ENCODE results near the gene STK40. TPM values are rescaled to one million over a fixed set of nuclear protein-coding genes. Genes with fewer than 3 reads are reported as not detected.

The STK40 gene
- total RNA-seq, 1 donor from 2014 or later: 45.0 TPM

DNA sequence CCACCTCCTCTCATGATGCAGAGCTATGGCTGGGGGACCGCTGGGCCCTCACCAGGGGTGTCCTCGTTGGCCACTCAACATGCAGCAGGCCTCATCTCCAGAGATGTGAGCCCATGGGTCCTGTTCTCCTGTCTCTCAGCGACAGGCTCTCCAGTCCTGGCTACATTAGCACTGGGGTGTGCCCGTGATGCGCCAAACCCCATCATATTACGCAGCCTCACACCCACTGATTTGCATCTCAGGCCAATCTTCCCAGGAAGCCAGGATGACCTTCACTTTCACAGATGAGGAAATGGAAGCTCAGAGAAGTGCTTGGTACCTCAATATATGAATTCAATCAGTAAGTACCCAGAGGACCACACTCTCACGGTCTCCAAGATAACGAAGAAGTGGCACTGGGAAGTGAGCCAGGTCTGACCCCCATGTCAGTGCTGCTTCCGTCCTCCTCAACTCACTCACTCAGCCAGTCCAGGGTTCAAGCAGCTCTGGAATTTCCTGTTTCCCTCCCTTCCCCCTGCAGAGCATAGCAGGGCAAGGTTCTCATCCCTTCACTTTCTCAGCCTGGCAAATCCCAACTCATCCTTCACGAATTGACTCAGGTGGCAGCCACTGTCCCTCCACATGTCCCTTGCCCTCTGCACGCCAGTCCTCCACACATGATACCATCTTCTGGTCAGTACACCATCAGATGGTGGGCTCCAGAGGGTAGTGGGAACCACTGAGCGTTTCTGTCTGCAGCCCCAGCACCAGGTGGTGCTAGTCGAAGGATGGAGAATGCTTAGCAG lies 33.4 kb downstream of the STK40 start:
- no peak for DNase-seq (ENCODE audit: extremely low spot score, unreplicated experiment)
- peaks cover 51% of the 10 kb centered on the region for H3K4me1 Mint-ChIP-seq (ENCODE audit: unreplicated experiment)
- H3K36me3 Mint-ChIP-seq (ENCODE audit: unreplicated experiment): peaks cover 23% of the 10 kb centered on the region
- no peaks in the 10 kb centered on the region for H3K27me3 Mint-ChIP-seq (ENCODE audit: unreplicated experiment)
- TF ChIP-seq, protein P1, sequence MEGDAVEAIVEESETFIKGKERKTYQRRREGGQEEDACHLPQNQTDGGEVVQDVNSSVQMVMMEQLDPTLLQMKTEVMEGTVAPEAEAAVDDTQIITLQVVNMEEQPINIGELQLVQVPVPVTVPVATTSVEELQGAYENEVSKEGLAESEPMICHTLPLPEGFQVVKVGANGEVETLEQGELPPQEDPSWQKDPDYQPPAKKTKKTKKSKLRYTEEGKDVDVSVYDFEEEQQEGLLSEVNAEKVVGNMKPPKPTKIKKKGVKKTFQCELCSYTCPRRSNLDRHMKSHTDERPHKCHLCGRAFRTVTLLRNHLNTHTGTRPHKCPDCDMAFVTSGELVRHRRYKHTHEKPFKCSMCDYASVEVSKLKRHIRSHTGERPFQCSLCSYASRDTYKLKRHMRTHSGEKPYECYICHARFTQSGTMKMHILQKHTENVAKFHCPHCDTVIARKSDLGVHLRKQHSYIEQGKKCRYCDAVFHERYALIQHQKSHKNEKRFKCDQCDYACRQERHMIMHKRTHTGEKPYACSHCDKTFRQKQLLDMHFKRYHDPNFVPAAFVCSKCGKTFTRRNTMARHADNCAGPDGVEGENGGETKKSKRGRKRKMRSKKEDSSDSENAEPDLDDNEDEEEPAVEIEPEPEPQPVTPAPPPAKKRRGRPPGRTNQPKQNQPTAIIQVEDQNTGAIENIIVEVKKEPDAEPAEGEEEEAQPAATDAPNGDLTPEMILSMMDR (IDR thresholded peaks at IDR 0.05): peak; percentile 14
- H3K9me3 Mint-ChIP-seq (ENCODE audit: unreplicated experiment): no peaks in the 10 kb centered on the region
- peak overlapping the region; percentile 51 for H3K4me3 Mint-ChIP-seq (ENCODE audit: unreplicated experiment)
- H3K27ac Mint-ChIP-seq (ENCODE audit: unreplicated experiment): peak overlapping the region; percentile 99

DNA sequence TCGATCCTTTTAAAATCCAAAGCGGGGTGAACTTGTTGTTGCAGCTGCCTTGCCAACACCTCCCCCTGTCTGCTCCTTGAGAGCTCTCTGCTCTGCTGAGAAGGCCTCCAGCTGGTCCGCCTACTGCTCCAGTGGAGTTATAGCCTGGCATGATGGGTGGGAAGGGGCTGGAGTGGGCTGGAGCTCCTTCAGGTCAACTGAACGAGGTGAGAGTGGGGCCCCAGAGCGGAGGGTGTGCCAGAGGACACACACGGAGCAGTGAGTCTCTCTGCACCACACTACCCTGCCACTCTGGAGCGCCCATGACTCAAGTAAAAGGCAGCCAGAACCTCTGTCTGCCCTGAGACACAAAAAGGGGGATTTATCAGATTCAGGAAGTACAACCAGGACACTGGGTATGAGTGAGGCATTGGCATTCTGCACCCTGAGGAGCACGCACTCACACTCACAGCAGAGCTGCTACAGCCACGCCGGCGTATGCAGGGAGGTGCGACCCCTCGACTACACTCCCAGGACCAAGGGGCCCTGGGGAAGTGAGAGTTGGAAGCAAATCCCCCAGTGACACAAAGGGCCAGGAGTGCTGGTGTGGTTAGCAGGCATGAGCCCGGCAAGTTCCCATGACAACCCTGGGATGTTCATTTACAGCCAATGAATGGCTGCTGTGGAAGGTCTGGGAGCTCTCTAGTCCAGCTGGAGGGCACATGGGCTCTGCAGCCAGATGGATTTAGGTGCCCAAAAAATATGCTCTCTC lies 34.3 kb downstream of the STK40 start:
- peaks cover 51% of the 10 kb centered on the region for H3K4me1 Mint-ChIP-seq (ENCODE audit: unreplicated experiment)
- peak overlapping the region; percentile 99 for H3K27ac Mint-ChIP-seq (ENCODE audit: unreplicated experiment)
- no peaks in the 10 kb centered on the region for H3K27me3 Mint-ChIP-seq (ENCODE audit: unreplicated experiment)
- H3K4me3 Mint-ChIP-seq (ENCODE audit: unreplicated experiment): peak overlapping the region; percentile 53
- H3K36me3 Mint-ChIP-seq (ENCODE audit: unreplicated experiment): peaks cover 26% of the 10 kb centered on the region
- H3K9me3 Mint-ChIP-seq (ENCODE audit: unreplicated experiment): no peaks in the 10 kb centered on the region
- no peak for DNase-seq (ENCODE audit: extremely low spot score, unreplicated experiment)
- TF ChIP-seq, protein P1 (IDR thresholded peaks at IDR 0.05): peak; percentile 44

DNA sequence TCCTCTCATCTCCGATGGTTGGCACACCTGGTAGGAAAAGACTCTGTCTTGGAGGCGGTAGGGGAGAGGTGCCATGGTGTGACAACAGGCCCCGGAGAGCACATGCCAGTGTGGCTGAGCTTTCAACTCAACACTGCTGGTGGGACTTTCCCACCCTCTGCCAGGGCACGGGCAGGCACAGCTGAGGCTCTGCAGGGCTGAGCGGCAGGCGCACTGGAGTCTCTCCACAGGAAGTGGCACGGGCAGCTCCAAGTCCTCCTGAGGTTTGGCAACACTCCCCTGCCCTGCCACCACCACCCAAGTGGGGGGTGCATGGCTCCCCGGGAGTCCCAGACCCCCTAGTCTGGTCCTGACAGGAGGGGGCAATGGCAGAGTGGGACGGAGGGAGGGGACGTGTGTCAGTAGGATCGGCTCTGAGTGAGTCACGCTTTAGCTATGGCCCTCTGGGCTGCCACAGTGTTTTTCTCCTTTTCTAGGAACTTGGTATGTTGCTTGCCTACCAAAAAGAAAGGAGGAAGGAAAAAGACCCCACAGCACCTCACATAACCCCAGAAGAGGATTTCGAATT lies 35.0 kb downstream of the STK40 start:
- Mint-ChIP-seq H3K9me3 (ENCODE audit: unreplicated experiment) (no peaks in the 10 kb centered on the region), H3K27me3 (ENCODE audit: unreplicated experiment) (no peaks in the 10 kb centered on the region), H3K4me3 (ENCODE audit: unreplicated experiment) (peak overlapping the region; percentile 44), H3K4me1 (ENCODE audit: unreplicated experiment) (peaks cover 51% of the 10 kb centered on the region), H3K27ac (ENCODE audit: unreplicated experiment) (peak overlapping the region; percentile 99), H3K36me3 (ENCODE audit: unreplicated experiment) (peaks cover 29% of the 10 kb centered on the region)
- peak; percentile 88 for DNase-seq (ENCODE audit: extremely low spot score, unreplicated experiment)
- TF ChIP-seq, protein P1 (IDR thresholded peaks at IDR 0.05): no peak

DNA sequence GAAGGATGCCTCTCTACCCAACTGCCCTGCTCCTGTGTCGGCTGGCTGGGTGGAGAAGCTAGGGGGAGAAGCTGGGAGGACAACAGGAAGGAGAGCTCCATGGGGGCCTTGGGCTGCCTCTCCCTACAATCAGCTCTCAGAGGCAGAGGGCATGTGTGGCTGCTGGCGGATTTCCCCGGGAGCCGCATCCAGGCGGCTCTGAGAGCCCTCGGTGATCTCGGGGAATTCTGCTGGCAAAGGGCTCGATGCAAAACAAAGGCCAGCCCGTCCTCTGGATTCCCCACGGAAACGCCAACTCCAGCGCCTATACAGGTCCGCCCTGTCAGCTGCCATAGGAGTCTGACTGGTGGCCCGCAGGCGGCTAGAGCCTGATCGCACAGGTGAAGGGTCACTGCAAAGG lies 35.9 kb downstream of the STK40 start:
- no peak for DNase-seq (ENCODE audit: extremely low spot score, unreplicated experiment)
- peak overlapping the region; percentile 99 for H3K27ac Mint-ChIP-seq (ENCODE audit: unreplicated experiment)

More for the DNA sequence above, 35.9 kb downstream of the STK40 start:
- no peaks in the 10 kb centered on the region for H3K9me3 Mint-ChIP-seq (ENCODE audit: unreplicated experiment)
- TF ChIP-seq, protein P1 (IDR thresholded peaks at IDR 0.05): no peak
- H3K4me3 Mint-ChIP-seq (ENCODE audit: unreplicated experiment): no peak overlapping the region
- H3K4me1 Mint-ChIP-seq (ENCODE audit: unreplicated experiment): peaks cover 51% of the 10 kb centered on the region
- no peaks in the 10 kb centered on the region for H3K27me3 Mint-ChIP-seq (ENCODE audit: unreplicated experiment)
- peaks cover 23% of the 10 kb centered on the region for H3K36me3 Mint-ChIP-seq (ENCODE audit: unreplicated experiment)

All from osteocyte (in vitro differentiated cells).